Measurements from ENCODE around the gene DDX31.

- TF ChIP-seq POLR2A (IDR thresholded peaks at IDR 0.05) = no peak
- TF ChIP-seq, protein P1, sequence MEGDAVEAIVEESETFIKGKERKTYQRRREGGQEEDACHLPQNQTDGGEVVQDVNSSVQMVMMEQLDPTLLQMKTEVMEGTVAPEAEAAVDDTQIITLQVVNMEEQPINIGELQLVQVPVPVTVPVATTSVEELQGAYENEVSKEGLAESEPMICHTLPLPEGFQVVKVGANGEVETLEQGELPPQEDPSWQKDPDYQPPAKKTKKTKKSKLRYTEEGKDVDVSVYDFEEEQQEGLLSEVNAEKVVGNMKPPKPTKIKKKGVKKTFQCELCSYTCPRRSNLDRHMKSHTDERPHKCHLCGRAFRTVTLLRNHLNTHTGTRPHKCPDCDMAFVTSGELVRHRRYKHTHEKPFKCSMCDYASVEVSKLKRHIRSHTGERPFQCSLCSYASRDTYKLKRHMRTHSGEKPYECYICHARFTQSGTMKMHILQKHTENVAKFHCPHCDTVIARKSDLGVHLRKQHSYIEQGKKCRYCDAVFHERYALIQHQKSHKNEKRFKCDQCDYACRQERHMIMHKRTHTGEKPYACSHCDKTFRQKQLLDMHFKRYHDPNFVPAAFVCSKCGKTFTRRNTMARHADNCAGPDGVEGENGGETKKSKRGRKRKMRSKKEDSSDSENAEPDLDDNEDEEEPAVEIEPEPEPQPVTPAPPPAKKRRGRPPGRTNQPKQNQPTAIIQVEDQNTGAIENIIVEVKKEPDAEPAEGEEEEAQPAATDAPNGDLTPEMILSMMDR (IDR thresholded peaks at IDR 0.05) = no peak
Measured at GRCh38 chr9:132579427-132579798, 90.4 kb downstream of the DDX31 start.

All from body of pancreas (tissue), 4 donors.